ENCODE data around the gene THOC6.

- TF ChIP-seq POLR2A (IDR thresholded peaks at IDR 0.05) = no peak
- TF ChIP-seq, protein P1, sequence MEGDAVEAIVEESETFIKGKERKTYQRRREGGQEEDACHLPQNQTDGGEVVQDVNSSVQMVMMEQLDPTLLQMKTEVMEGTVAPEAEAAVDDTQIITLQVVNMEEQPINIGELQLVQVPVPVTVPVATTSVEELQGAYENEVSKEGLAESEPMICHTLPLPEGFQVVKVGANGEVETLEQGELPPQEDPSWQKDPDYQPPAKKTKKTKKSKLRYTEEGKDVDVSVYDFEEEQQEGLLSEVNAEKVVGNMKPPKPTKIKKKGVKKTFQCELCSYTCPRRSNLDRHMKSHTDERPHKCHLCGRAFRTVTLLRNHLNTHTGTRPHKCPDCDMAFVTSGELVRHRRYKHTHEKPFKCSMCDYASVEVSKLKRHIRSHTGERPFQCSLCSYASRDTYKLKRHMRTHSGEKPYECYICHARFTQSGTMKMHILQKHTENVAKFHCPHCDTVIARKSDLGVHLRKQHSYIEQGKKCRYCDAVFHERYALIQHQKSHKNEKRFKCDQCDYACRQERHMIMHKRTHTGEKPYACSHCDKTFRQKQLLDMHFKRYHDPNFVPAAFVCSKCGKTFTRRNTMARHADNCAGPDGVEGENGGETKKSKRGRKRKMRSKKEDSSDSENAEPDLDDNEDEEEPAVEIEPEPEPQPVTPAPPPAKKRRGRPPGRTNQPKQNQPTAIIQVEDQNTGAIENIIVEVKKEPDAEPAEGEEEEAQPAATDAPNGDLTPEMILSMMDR (IDR thresholded peaks at IDR 0.05) = no peak
Observed at GRCh38 chr16:2987833-2988232, 36.0 kb upstream of the THOC6 start.

All from body of pancreas (tissue), 4 donors.